ENCODE results near the gene SLC17A6.

Gene SLC17A6

GRCh38 chr11:22337596-22338485 is at the start of gene SLC17A6:
Gene SLC17A6 (plus strand): TSS chr11:22338381. CDS start chr11:22338534, 153 bp downstream.
- H3K4me1 ChIP-seq (ENCODE audit: low read length), result no peaks in the 10 kb centered on the region
- DNase-seq, result peak; percentile 69
- no peaks in the 10 kb centered on the region for H3K9me2 ChIP-seq (replicated peaks; ENCODE audit: insufficient read depth, low read length)
- no peaks in the 10 kb centered on the region for H3F3A ChIP-seq (ENCODE audit: insufficient read depth, low read length)
- no peak for TF ChIP-seq CTCF (IDR thresholded peaks at IDR 0.05; ENCODE audit: low read length)
- TF ChIP-seq EZH2 (optimal IDR thresholded peaks at IDR 0.05; ENCODE audit: low read depth, low read length), result no peak
- no peak for TF ChIP-seq EZH2phosphoT487 (IDR thresholded peaks at IDR 0.05; ENCODE audit: low read length)
- H4K20me1 ChIP-seq (ENCODE audit: insufficient read depth, low read length), result no peaks in the 10 kb centered on the region
- H3K4me3 ChIP-seq (ENCODE audit: low read length), result no peak within 1 kb of the TSS
- H3K9ac ChIP-seq (ENCODE audit: low read length), result no peak within 1 kb of the TSS
- H3K4me2 ChIP-seq (ENCODE audit: low read depth, low read length), result peak within 1 kb of the TSS; percentile 31; the same call in 1 of the 2 replicates
- no peaks in the 10 kb centered on the region for H3K9me3 ChIP-seq (replicated peaks; ENCODE audit: insufficient read depth, low read length)
- no peaks in the 10 kb centered on the region for H3K36me3 ChIP-seq (replicated peaks; ENCODE audit: insufficient read depth, low read length)
- no peak within 1 kb of the TSS for H3K27ac ChIP-seq (ENCODE audit: low read length)
- no peaks in the 10 kb centered on the region for H3K79me2 ChIP-seq (ENCODE audit: low read length)
- no peak within 1 kb of the TSS for H2AFZ ChIP-seq (ENCODE audit: low read length)
- no peaks in the 10 kb centered on the region for H3K27me3 ChIP-seq (replicated peaks; ENCODE audit: insufficient read depth, low read length)

GRCh38 chr11:22302368-22302767 is 35.8 kb upstream of the SLC17A6 start:
- H2AFZ ChIP-seq (ENCODE audit: low read length), result no peak overlapping the region
- H3K27me3 ChIP-seq (replicated peaks; ENCODE audit: insufficient read depth, low read length), result no peaks in the 10 kb centered on the region
- H3K27ac ChIP-seq (ENCODE audit: low read length), result no peak overlapping the region
- H3K9ac ChIP-seq (ENCODE audit: low read length), result no peak overlapping the region
- no peak overlapping the region for H3K4me2 ChIP-seq (ENCODE audit: low read depth, low read length)
- no peak for TF ChIP-seq CTCF (IDR thresholded peaks at IDR 0.05; ENCODE audit: low read length)
- no peak for TF ChIP-seq EZH2phosphoT487 (IDR thresholded peaks at IDR 0.05; ENCODE audit: low read length)
- no peak for TF ChIP-seq EZH2 (optimal IDR thresholded peaks at IDR 0.05; ENCODE audit: low read depth, low read length)
- H3K4me1 ChIP-seq (ENCODE audit: low read length), result no peaks in the 10 kb centered on the region
- H3F3A ChIP-seq (ENCODE audit: insufficient read depth, low read length), result no peaks in the 10 kb centered on the region
- no peaks in the 10 kb centered on the region for H4K20me1 ChIP-seq (ENCODE audit: insufficient read depth, low read length)
- H3K9me2 ChIP-seq (replicated peaks; ENCODE audit: insufficient read depth, low read length), result no peaks in the 10 kb centered on the region
- DNase-seq, result no peak
- no peaks in the 10 kb centered on the region for H3K36me3 ChIP-seq (replicated peaks; ENCODE audit: insufficient read depth, low read length)
- H3K79me2 ChIP-seq (ENCODE audit: low read length), result no peaks in the 10 kb centered on the region
- no peak overlapping the region for H3K4me3 ChIP-seq (ENCODE audit: low read length)
- H3K9me3 ChIP-seq (replicated peaks; ENCODE audit: insufficient read depth, low read length), result no peaks in the 10 kb centered on the region

GRCh38 chr11:22304337-22304961 is 33.7 kb upstream of the SLC17A6 start:
- H3K36me3 ChIP-seq (replicated peaks; ENCODE audit: insufficient read depth, low read length), result no peaks in the 10 kb centered on the region
- H3K4me2 ChIP-seq (ENCODE audit: low read depth, low read length), result no peak overlapping the region
- H3K9ac ChIP-seq (ENCODE audit: low read length), result no peak overlapping the region
- H3K9me3 ChIP-seq (replicated peaks; ENCODE audit: insufficient read depth, low read length), result no peaks in the 10 kb centered on the region
- no peak overlapping the region for H3K4me3 ChIP-seq (ENCODE audit: low read length)
- H3K9me2 ChIP-seq (replicated peaks; ENCODE audit: insufficient read depth, low read length), result no peaks in the 10 kb centered on the region
- no peak overlapping the region for H3K27ac ChIP-seq (ENCODE audit: low read length)
- no peaks in the 10 kb centered on the region for H3F3A ChIP-seq (ENCODE audit: insufficient read depth, low read length)
- H3K27me3 ChIP-seq (replicated peaks; ENCODE audit: insufficient read depth, low read length), result no peaks in the 10 kb centered on the region
- H4K20me1 ChIP-seq (ENCODE audit: insufficient read depth, low read length), result no peaks in the 10 kb centered on the region
- no peak overlapping the region for H2AFZ ChIP-seq (ENCODE audit: low read length)
- H3K79me2 ChIP-seq (ENCODE audit: low read length), result no peaks in the 10 kb centered on the region
- TF ChIP-seq CTCF (IDR thresholded peaks at IDR 0.05; ENCODE audit: low read length) (peak; percentile 61), EZH2 (optimal IDR thresholded peaks at IDR 0.05; ENCODE audit: low read depth, low read length) (no peak), EZH2phosphoT487 (IDR thresholded peaks at IDR 0.05; ENCODE audit: low read length) (no peak)
- H3K4me1 ChIP-seq (ENCODE audit: low read length), result no peaks in the 10 kb centered on the region
- DNase-seq, result peak; percentile 56

Measured in MM.1S (cell line).